ENCODE results near the gene POFUT1. TPM values are rescaled to one million over a fixed set of nuclear protein-coding genes. Genes with fewer than 3 reads are reported as not detected.

The POFUT1 gene
- total RNA-seq, 1 donor from 2014 or later = 23.8 TPM

- no peak for DNase-seq (ENCODE audit: low read depth)
- H3K4me3 ChIP-seq (ENCODE audit: low read depth, low read length) = peak overlapping the region; percentile 100
- no peak for TF ChIP-seq CTCF (conservative IDR thresholded peaks at IDR 0.05; ENCODE audit: low read depth, low read length)
Measured at GRCh38 chr20:32208499-32209154, 947 bp downstream of the POFUT1 start.

GRCh38 chr20:32209850-32210605, 2.3 kb downstream of the POFUT1 start:
- DNase-seq (ENCODE audit: low read depth) = no peak
- H3K4me3 ChIP-seq (ENCODE audit: low read depth, low read length) = no peak overlapping the region
- TF ChIP-seq CTCF (conservative IDR thresholded peaks at IDR 0.05; ENCODE audit: low read depth, low read length) = no peak

- no peak for TF ChIP-seq CTCF (conservative IDR thresholded peaks at IDR 0.05; ENCODE audit: low read depth, low read length)
- no peak overlapping the region for H3K4me3 ChIP-seq (ENCODE audit: low read depth, low read length)
- no peak for DNase-seq (ENCODE audit: low read depth)
Measured at GRCh38 chr20:32213870-32214269, 6.2 kb downstream of the POFUT1 start.

GRCh38 chr20:32215147-32215546, 7.5 kb downstream of the POFUT1 start:
- no peak for DNase-seq (ENCODE audit: low read depth)
- TF ChIP-seq CTCF (conservative IDR thresholded peaks at IDR 0.05; ENCODE audit: low read depth, low read length) = no peak
- H3K4me3 ChIP-seq (ENCODE audit: low read depth, low read length) = no peak overlapping the region

GRCh38 chr20:32215729-32216128, 8.0 kb downstream of the POFUT1 start:
- TF ChIP-seq CTCF (conservative IDR thresholded peaks at IDR 0.05; ENCODE audit: low read depth, low read length) = no peak
- no peak overlapping the region for H3K4me3 ChIP-seq (ENCODE audit: low read depth, low read length)
- DNase-seq (ENCODE audit: low read depth) = no peak

- H3K4me3 ChIP-seq (ENCODE audit: low read depth, low read length) = no peak overlapping the region
- DNase-seq (ENCODE audit: low read depth) = no peak
Measured at GRCh38 chr20:32216179-32217142, 8.8 kb downstream of the POFUT1 start.

More at GRCh38 chr20:32216179-32217142, 8.8 kb downstream of the POFUT1 start:
- no peak for TF ChIP-seq CTCF (conservative IDR thresholded peaks at IDR 0.05; ENCODE audit: low read depth, low read length)

Measured in epithelial cell of proximal tubule (primary cell).